SK-N-SH treated with all-trans-retinoic acid at 6 μM for 48 hours (cell line): ENCODE data around the gene COX4I1.

ENCODE experiments used
- ATAC-seq: fragments of 200-7000 bp; cut with Tn5 transposase; 3 replicates; pipeline ENCODE4 v1.9.1; 2020; ENCODE audit warnings: mild to moderate bottlenecking, moderate library complexity
- ARNTL ChIP-seq: fragments of 450-650 bp; formaldehyde crosslinking; IDR thresholded peaks from 2 replicates; pipeline ENCODE4 v1.5.0; 2020; ENCODE audit warnings: low read depth, mild to moderate bottlenecking, moderate library complexity, borderline replicate concordance
- CREB5 ChIP-seq: fragments of 250-450 bp; sonication (Bioruptor Pico); IDR thresholded peaks from 2 replicates; pipeline ENCODE4 v1.5.1; 2020; ENCODE audit warnings: low read depth, mild to moderate bottlenecking, moderate library complexity
- CSDC2 ChIP-seq: fragments of 250-450 bp; sonication (Bioruptor Pico); IDR thresholded peaks from 2 replicates; pipeline ENCODE4 v1.5.0; 2020; ENCODE audit warnings: mild to moderate bottlenecking, moderate library complexity
- CSRNP3 ChIP-seq: fragments of 250-450 bp; sonication (Bioruptor Pico); IDR thresholded peaks from 2 replicates; pipeline ENCODE4 v1.5.1; 2021; ENCODE audit warnings: mild to moderate bottlenecking, moderate library complexity
- ESRRG ChIP-seq: fragments of 250-450 bp; sonication (Bioruptor Pico); IDR thresholded peaks from 2 replicates; pipeline ENCODE4 v1.6.1; 2021; ENCODE audit warnings: mild to moderate bottlenecking
- GLIS3 ChIP-seq: fragments of 250-450 bp; sonication (Bioruptor Pico); IDR thresholded peaks from 2 replicates; pipeline ENCODE4 v1.5.0; 2020; ENCODE audit warnings: mild to moderate bottlenecking, moderate library complexity
- ISL1 ChIP-seq: fragments of 250-450 bp; sonication (Bioruptor Pico); IDR thresholded peaks from 2 replicates; pipeline ENCODE4 v2.1.2; 2022; ENCODE audit warnings: mild to moderate bottlenecking, moderate library complexity
- OSR1 ChIP-seq: fragments of 250-450 bp; sonication (Bioruptor Pico); IDR thresholded peaks from 2 replicates; pipeline ENCODE4 v1.8.0; 2022; ENCODE audit warnings: moderate library complexity, mild to moderate bottlenecking, inconsistent platforms
- PATZ1 ChIP-seq: fragments of 250-450 bp; sonication (Bioruptor Pico); IDR thresholded peaks from 2 replicates; pipeline ENCODE4 v1.8.0; 2020; ENCODE audit warnings: mild to moderate bottlenecking, moderate library complexity, borderline replicate concordance
- POU6F1 ChIP-seq: fragments of 250-450 bp; sonication (Bioruptor Pico); IDR thresholded peaks from 2 replicates; pipeline ENCODE4 v1.8.0; 2021; ENCODE audit warnings: low read depth, mild to moderate bottlenecking, moderate library complexity, borderline replicate concordance
- PPARA ChIP-seq: fragments of 250-450 bp; sonication (Bioruptor Pico); IDR thresholded peaks from 2 replicates; pipeline ENCODE4 v1.5.0; 2020; ENCODE audit warnings: mild to moderate bottlenecking, borderline replicate concordance
- RARB ChIP-seq: fragments of 250-450 bp; sonication (Bioruptor Pico); IDR thresholded peaks from 2 replicates; pipeline ENCODE4 v1.8.0; 2021; ENCODE audit warnings: mild to moderate bottlenecking, moderate library complexity
- SNAI2 ChIP-seq: fragments of 250-450 bp; sonication (Bioruptor Pico); IDR thresholded peaks from 2 replicates; pipeline ENCODE4 v1.5.0; 2020; ENCODE audit warnings: mild to moderate bottlenecking, moderate library complexity
- TOX ChIP-seq: fragments of 250-450 bp; sonication (Bioruptor Pico); IDR thresholded peaks from 2 replicates; pipeline ENCODE4 v1.8.0; 2021; ENCODE audit warnings: mild to moderate bottlenecking, moderate library complexity, borderline replicate concordance
- ZC3H10 ChIP-seq: fragments of 250-450 bp; sonication (Bioruptor Pico); IDR thresholded peaks from 2 replicates; pipeline ENCODE4 v1.5.1; 2021; ENCODE audit warnings: mild to moderate bottlenecking, moderate library complexity
- ZFP3 ChIP-seq: fragments of 250-450 bp; sonication (Bioruptor Pico); IDR thresholded peaks from 2 replicates; pipeline ENCODE4 v1.5.0; 2020; ENCODE audit warnings: mild to moderate bottlenecking, moderate library complexity
- ZFP30 ChIP-seq: fragments of 450-650 bp; formaldehyde crosslinking; IDR thresholded peaks from 2 replicates; pipeline ENCODE4 v1.5.0; 2022; ENCODE audit warnings: mild to moderate bottlenecking, moderate library complexity
- ZNF565 ChIP-seq: fragments of 450-650 bp; formaldehyde crosslinking; conservative IDR thresholded peaks from 2 replicates; pipeline ENCODE4 v1.5.0; 2020; ENCODE audit warnings: low read depth, mild to moderate bottlenecking, moderate library complexity
- ZNF70 ChIP-seq: fragments of 450-650 bp; formaldehyde crosslinking; IDR thresholded peaks from 2 replicates; pipeline ENCODE4 v1.5.0; 2020; ENCODE audit warnings: mild to moderate bottlenecking, moderate library complexity

Gene COX4I1

GRCh38 chr16:85761861-85762260 lies 37.6 kb upstream of the COX4I1 start:
- ATAC-seq = no peak
- no peak for TF ChIP-seq ISL1 (CRISPR knock-in tag)
- TF ChIP-seq ESRRG = no peak
- no peak for TF ChIP-seq PPARA (CRISPR knock-in tag)
- no peak for TF ChIP-seq RARB (CRISPR knock-in tag)
- no peak for TF ChIP-seq POU6F1 (CRISPR knock-in tag)
- TF ChIP-seq CSRNP3 (CRISPR knock-in tag) = no peak
- TF ChIP-seq ZFP30 (CRISPR knock-in tag) = no peak
- no peak for TF ChIP-seq OSR1 (CRISPR knock-in tag)
- no peak for TF ChIP-seq ARNTL (CRISPR knock-in tag)
- no peak for TF ChIP-seq GLIS3 (CRISPR knock-in tag)
- TF ChIP-seq ZFP3 = no peak
- TF ChIP-seq CREB5 (CRISPR knock-in tag) = no peak
- no peak for TF ChIP-seq ZNF70
- TF ChIP-seq ZNF565 (CRISPR knock-in tag) = no peak
- no peak for TF ChIP-seq PATZ1 (CRISPR knock-in tag)
- TF ChIP-seq TOX (CRISPR knock-in tag) = no peak
- TF ChIP-seq ZC3H10 = no peak

- TF ChIP-seq ZNF70 (no peak), ZFP30 (CRISPR knock-in tag) (no peak), SNAI2 (CRISPR knock-in tag) (no peak), OSR1 (CRISPR knock-in tag) (no peak)
- TF ChIP-seq, all 23 proteins: peak for 0
- no peak for ATAC-seq
These were observed 36.5 kb upstream of the COX4I1 start for GRCh38 chr16:85762970-85763369.

GRCh38 chr16:85763616-85764015 lies 35.9 kb upstream of the COX4I1 start:
- no peak for TF ChIP-seq ZNF70
- no peak for TF ChIP-seq RARB (CRISPR knock-in tag)
- TF ChIP-seq ZFP3 = no peak
- TF ChIP-seq CREB5 (CRISPR knock-in tag) = no peak
- TF ChIP-seq POU6F1 (CRISPR knock-in tag) = no peak
- no peak for TF ChIP-seq CSDC2
- no peak for TF ChIP-seq PATZ1 (CRISPR knock-in tag)
- ATAC-seq = no peak
